Endothelial cell of umbilical vein (primary cell): ENCODE data around the gene EAPP. TPM values are rescaled to one million over a fixed set of nuclear protein-coding genes. Genes with fewer than 3 reads are reported as not detected.

Experiments
- BruUV-seq: library from RNA; stranded (reverse); fragments of 400-500 nt; replicated peaks from 2 replicates; lab custom pipeline; 2021; lab: Mats Ljungman, UMichigan
- CTCF ChIA-PET: fragments of 300-600, 350-600 bp; sonication (Branson Sonifier 250); formaldehyde crosslinking; loops from one replicate; lab custom pipeline; 2021; ENCODE audit warnings: antibody characterized with exemption, inconsistent platforms; lab: Charles Lee
- POLR2A ChIA-PET: fragments of 300-600, 350-600 bp; sonication (Branson Sonifier 250); formaldehyde crosslinking; loops from one replicate; lab custom pipeline; 2021; ENCODE audit warnings: antibody characterized with exemption, inconsistent platforms; lab: Charles Lee
- DNase-seq: peaks from one replicate; pipeline ENCODE4 v3.0.0-alpha.2; 2011; ENCODE audit warnings: low read depth, low spot score
- FAIRE-seq: peaks from 2 replicates; lab custom pipeline; 2011; peaks lifted over from hg19 to GRCh38; lab: Jason Lieb, UNC
- H2AFZ ChIP-seq: 2 replicates; pipeline ENCODE4 v1.6.0; 2012; ENCODE audit warnings: low read depth, low read length, control low read depth, inconsistent platforms
- H3K27ac ChIP-seq: 2 replicates; pipeline ENCODE4 v1.5.1; 2011; ENCODE audit warnings: low read depth, mild to moderate bottlenecking, control low read depth, low read length, moderate library complexity; ENCODE audit not compliant: insufficient read depth
- H3K27me3 ChIP-seq, 2 experiments: 2 replicates each; pipeline versions ENCODE4 v1.6.0 to v1.6.1; 2011; ENCODE audit warnings: low read length in 2 of 2, mixed read lengths in 1 of 2; ENCODE audit not compliant: control insufficient read depth in 2 of 2, insufficient read depth in 2 of 2
- H3K36me3 ChIP-seq, 2 experiments: 2 replicates in 1 of 2; 3 replicates in 1 of 2; pipeline ENCODE4 v1.5.1; 2011; ENCODE audit warnings: low read length in 2 of 2, mild to moderate bottlenecking in 1 of 2, moderate library complexity in 1 of 2; ENCODE audit not compliant: control insufficient read depth in 2 of 2, insufficient read depth in 2 of 2; ENCODE audit errors: extremely low read depth in 1 of 2
- H3K4me1 ChIP-seq: 3 replicates; pipeline ENCODE4 v1.5.1; 2011; ENCODE audit warnings: mild to moderate bottlenecking, low read length; ENCODE audit not compliant: control insufficient read depth, insufficient read depth; ENCODE audit errors: extremely low read depth
- H3K4me2 ChIP-seq: 2 replicates; pipeline ENCODE4 v1.6.1; 2011; ENCODE audit warnings: low read length, control low read depth, mixed read lengths; ENCODE audit not compliant: insufficient read depth
- H3K4me3 ChIP-seq, 3 experiments: fragments of 200-600 bp in 1 of 3; sonication (generic), shearing (Covaris generic) in 1 of 3; replicated peaks in 1 of 3; 2 replicates each; pipeline ENCODE4 v1.5.1; 2011 to 2016; ENCODE audit warnings: control low read depth in 3 of 3, low read length in 3 of 3, mild to moderate bottlenecking in 2 of 3, inconsistent platforms in 1 of 3, low read depth in 1 of 3, moderate library complexity in 1 of 3; ENCODE audit not compliant: insufficient read depth in 1 of 3
- H3K79me2 ChIP-seq: 2 replicates; pipeline ENCODE4 v1.6.0; 2012; ENCODE audit warnings: low read length, inconsistent platforms; ENCODE audit not compliant: control insufficient read depth, insufficient read depth
- H3K9ac ChIP-seq: replicated peaks from 2 replicates; pipeline ENCODE3; 2011; ENCODE audit warnings: low read length, control low read depth; ENCODE audit not compliant: insufficient read depth; ENCODE audit errors: extremely low read depth
- H3K9me1 ChIP-seq: replicated peaks from 3 replicates; pipeline ENCODE4 v1.6.0; 2011; ENCODE audit warnings: mild to moderate bottlenecking, low read length; ENCODE audit not compliant: control insufficient read depth, insufficient read depth; ENCODE audit errors: extremely low read depth
- H3K9me3 ChIP-seq: replicated peaks from 2 replicates; pipeline ENCODE4 v1.5.1; 2012; ENCODE audit warnings: low read length, inconsistent platforms; ENCODE audit not compliant: control insufficient read depth, insufficient read depth
- H4K20me1 ChIP-seq: replicated peaks from 2 replicates; pipeline ENCODE3; 2011; ENCODE audit warnings: mild to moderate bottlenecking, low read length; ENCODE audit not compliant: control insufficient read depth, insufficient read depth; ENCODE audit errors: extremely low read depth
- EZH2 ChIP-seq: IDR thresholded peaks from 2 replicates; pipeline ENCODE4 v1.6.1; 2012; ENCODE audit warnings: borderline replicate concordance, low read depth, mild to moderate bottlenecking, moderate library complexity, low read length, inconsistent platforms; ENCODE audit not compliant: severe bottlenecking
- POLR2A ChIP-seq: IDR thresholded peaks from 2 replicates; pipeline ENCODE4 v1.6.1; 2012; ENCODE audit warnings: low read depth, mild to moderate bottlenecking, control low read depth, low read length
- POLR2AphosphoS5 ChIP-seq: IDR thresholded peaks from 2 replicates; pipeline ENCODE4 v1.6.1; 2012; ENCODE audit warnings: low read depth, mild to moderate bottlenecking, control low read depth, low read length, moderate library complexity; ENCODE audit not compliant: insufficient read depth
- dilution Hi-C: fragments of 300-500 bp; cut with MboI; formaldehyde crosslinking; loops from one replicate; pipeline ENCODE4 v1.15.0; 2019; ENCODE audit warnings: low sequenced_read_pairs; ENCODE audit not compliant: extremely low pct_ligation_motif_present
- intact Hi-C: fragments of 100-400 bp; cut with micrococcal nuclease; formaldehyde crosslinking; loops from one replicate; pipeline ENCODE4 v1.10.0; 2022
- polyA plus RNA-seq, 4 experiments: library from polyadenylated mRNA; depleted of rRNA in 3 of 4; stranded (reverse) in 3 of 4; unstranded in 1 of 4; fragments of >200 nt; gene quantifications; 2 replicates each; pipeline versions ENCODE4 v1.2.1 to v1.2.3, GENCODE V29; 2011 to 2012; ENCODE audit warnings: missing spikeins in 1 of 4
- small RNA-seq: library from RNA; depleted of rRNA; stranded (forward); fragments of <200 nt; gene quantifications from one replicate; pipeline ENCODE3, GENCODE V24; 2012; ENCODE audit warnings: low replicate concordance, low read depth; ENCODE audit not compliant: insufficient read depth, insufficient read length
- total RNA-seq: library from RNA; stranded (reverse); gene quantifications from 2 replicates; pipeline ENCODE4 v1.2.3, GENCODE V29; 2021

Gene EAPP
- total and polyA plus RNA-seq, 2 donors (not counting 3 experiments of a cell fraction or from before 2014, with no cell fraction given): 16.6 to 22.2 TPM

DNA sequence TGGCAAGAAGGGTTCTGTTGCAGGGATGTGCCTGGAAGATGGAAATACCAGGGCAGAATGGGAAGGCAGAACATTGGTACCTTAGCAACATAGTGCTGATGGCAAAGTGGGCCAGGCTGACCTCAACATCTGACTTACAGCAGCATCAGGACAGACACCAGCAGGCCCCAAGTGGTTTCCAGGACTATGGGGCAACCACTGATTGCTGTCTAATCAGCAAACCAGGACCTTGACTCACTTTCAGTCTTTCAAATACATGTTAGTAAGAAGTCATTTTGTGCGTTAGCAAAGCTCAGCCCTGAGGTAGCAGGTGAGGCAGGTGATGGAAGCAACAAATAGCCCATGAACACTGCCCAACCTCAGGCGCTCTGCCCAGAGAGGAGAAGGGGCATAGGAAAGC, 72.8 kb downstream of the EAPP start:
- TF ChIP-seq EZH2 (no peak), POLR2AphosphoS5 (no peak), POLR2A (no peak)
- BruUV-seq: no TSS peak
- Histone ChIP-seq H2AFZ (no peak overlapping the region), H3K9me3 (no peaks in the 10 kb centered on the region), H3K27me3 (no peaks in the 10 kb centered on the region), H3K9me1 (no peaks in the 10 kb centered on the region), H3K27ac (no peak overlapping the region), H3K9ac (no peak overlapping the region), H3K4me3 (no peak overlapping the region), H3K4me2 (no peak overlapping the region), H3K4me1 (peaks cover 15% of the 10 kb centered on the region), H4K20me1 (no peaks in the 10 kb centered on the region), H3K36me3 (no peaks in the 10 kb centered on the region), H3K79me2 (peaks cover under 1% of the 10 kb centered on the region)
- ChIA-PET CTCF (no interaction called here), POLR2A (interaction anchor here (0.6 kb wide), 1 partner anchor 20 kb away, joined by 5 read pairs; no protein-coding TSS in a partner anchor)
- DNase-seq (no peak), FAIRE-seq (no peak)
- intact Hi-C loops: no loop called here
- dilution Hi-C loops: no loop called here

Small RNA genes within 50 kb of the gene (small RNA-seq; reads per million reads assigned to genes)
- gene RNU1-27P: not detected
- gene RNU1-28P: not detected

Other genes starting within 250 kb of the EAPP start
- gene SPTSSA, start 77.5 kb downstream of the EAPP start, total RNA-seq: 21.3 and 21.6 TPM in 2 replicates
- gene SPTSSA, start 77.5 kb downstream of the EAPP start, polyA plus RNA-seq: 24.3 and 25.7 TPM in 2 replicates
- 91.6 and 95.1 TPM in 2 replicates for gene SNX6, start 90.4 kb upstream of the EAPP start, total RNA-seq
- gene SNX6, start 90.4 kb upstream of the EAPP start, polyA plus RNA-seq: 69.3 and 120 TPM in 2 replicates
- gene CFL2, start 174.9 kb upstream of the EAPP start, total RNA-seq: 91.9 and 98.1 TPM in 2 replicates
- 34.4 and 42.8 TPM in 2 replicates for gene CFL2, start 174.9 kb upstream of the EAPP start, polyA plus RNA-seq